Skeletal muscle satellite cell (primary cell): ENCODE measurements around the gene ODF2.
"Not testable (repeated sequence)": the region's sequence is repeated elsewhere in the genome, so short reads cannot be mapped to it uniquely, and the experiment has no call there.

ENCODE experiments used
- H3K27me3 ChIP-seq: 2 replicates; pipeline ENCODE4 v1.7.0; 2013; ENCODE audit warnings: low read length; ENCODE audit not compliant: control insufficient read depth, insufficient read depth
- H3K36me3 ChIP-seq: 2 replicates; pipeline ENCODE4 v1.7.0; 2013; ENCODE audit warnings: mild to moderate bottlenecking, control low read depth, low read length; ENCODE audit not compliant: insufficient read depth
- H3K4me1 ChIP-seq: 2 replicates; pipeline ENCODE4 v1.7.0; 2013; ENCODE audit warnings: low read length; ENCODE audit not compliant: control insufficient read depth, insufficient read depth
- H3K4me2 ChIP-seq: 2 replicates; pipeline ENCODE4 v1.7.0; 2013; ENCODE audit warnings: mild to moderate bottlenecking, low read length
- H3K4me3 ChIP-seq: 2 replicates; pipeline ENCODE4 v1.7.0; 2013; ENCODE audit warnings: low read length
- H3K9ac ChIP-seq: 2 replicates; pipeline ENCODE4 v1.7.0; 2013; ENCODE audit warnings: mild to moderate bottlenecking, low read depth, low read length, moderate library complexity
- H3K9me3 ChIP-seq: replicated peaks from 2 replicates; pipeline ENCODE4 v1.7.0; 2013; ENCODE audit warnings: mild to moderate bottlenecking, control low read depth, low read length

The ODF2 gene

DNA sequence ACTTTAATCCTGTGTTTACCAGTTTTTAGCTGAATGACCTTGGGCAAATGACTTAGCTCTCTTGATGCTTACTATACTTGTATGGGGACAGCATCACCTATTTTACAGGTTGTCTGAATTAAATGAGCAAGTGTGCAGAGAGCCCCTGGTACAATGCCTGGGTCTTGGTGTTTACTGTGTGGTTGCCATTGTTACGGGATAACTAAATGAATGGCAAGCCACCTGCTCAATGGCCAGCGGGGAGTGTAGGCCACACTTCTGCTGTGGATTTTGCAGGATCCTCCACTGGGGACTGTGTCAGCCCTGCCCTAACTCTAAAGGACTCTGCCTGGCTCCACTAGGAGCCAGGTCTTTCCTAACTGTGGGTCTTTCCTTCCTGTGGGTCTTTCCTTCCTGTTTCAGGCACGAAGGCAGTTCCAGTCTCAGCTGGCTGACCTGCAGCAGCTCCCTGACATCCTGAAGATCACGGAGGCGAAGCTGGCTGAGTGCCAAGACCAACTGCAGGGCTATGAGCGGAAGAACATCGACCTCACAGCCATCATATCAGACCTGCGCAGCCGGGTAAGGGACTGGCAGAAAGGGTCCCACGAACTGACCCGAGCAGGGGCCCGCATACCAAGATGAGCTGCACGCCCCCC is 38.4 kb downstream of the ODF2 start:
- no peak overlapping the region for H3K4me3 ChIP-seq
- H3K4me1 ChIP-seq, result no peaks in the 10 kb centered on the region
- H3K27me3 ChIP-seq, result no peaks in the 10 kb centered on the region
- H3K9me3 ChIP-seq, result no peaks in the 10 kb centered on the region
- peaks cover 63% of the 10 kb centered on the region for H3K36me3 ChIP-seq
- no peak overlapping the region for H3K9ac ChIP-seq
- no peak overlapping the region for H3K4me2 ChIP-seq

DNA sequence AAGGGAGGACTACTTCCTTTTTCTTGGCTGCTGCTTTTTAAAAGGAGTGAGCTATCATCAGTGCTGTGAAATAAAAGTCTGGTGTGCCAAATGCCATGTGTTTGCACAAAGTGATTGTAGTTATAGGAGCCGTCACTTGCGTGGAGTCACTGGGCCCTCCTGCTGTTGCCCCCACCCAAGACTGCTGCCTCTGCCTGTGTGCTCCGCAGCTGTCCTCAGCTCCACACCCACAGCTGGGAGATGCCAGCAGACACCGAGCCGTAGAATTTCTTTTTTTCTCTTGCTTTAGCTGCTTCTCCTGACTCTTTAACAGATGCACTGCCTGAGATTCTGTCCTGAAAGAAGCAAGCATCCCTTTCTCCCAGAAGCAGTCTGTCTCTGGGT is 38.9 kb downstream of the ODF2 start:
- Histone ChIP-seq H3K36me3 (peaks cover 60% of the 10 kb centered on the region), H3K27me3 (no peaks in the 10 kb centered on the region), H3K4me2 (no peak overlapping the region), H3K9ac (no peak overlapping the region), H3K9me3 (no peaks in the 10 kb centered on the region), H3K4me3 (no peak overlapping the region), H3K4me1 (no peaks in the 10 kb centered on the region)

DNA sequence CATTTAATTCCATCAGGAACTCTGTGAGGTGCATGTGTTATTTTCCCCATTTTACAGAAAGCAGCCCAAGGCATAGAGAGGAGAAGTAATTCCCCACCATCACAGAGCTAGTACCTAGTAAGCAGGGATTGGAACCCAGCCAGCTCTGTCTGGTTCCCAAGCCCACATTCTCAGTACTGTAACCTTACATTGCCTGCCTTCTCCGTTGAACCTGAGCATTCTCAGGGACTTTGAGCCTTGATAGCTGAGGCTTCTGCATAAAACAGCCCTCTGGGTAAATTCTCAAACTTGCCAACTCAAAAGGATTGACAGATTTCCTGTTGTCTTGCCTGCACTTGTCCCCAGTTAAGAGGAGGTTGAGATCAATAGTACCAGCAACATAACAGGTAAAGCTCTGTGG is 39.5 kb downstream of the ODF2 start:
- peaks cover 61% of the 10 kb centered on the region for H3K36me3 ChIP-seq
- no peak overlapping the region for H3K9ac ChIP-seq
- H3K9me3 ChIP-seq, result no peaks in the 10 kb centered on the region
- no peak overlapping the region for H3K4me3 ChIP-seq
- no peaks in the 10 kb centered on the region for H3K27me3 ChIP-seq
- no peak overlapping the region for H3K4me2 ChIP-seq
- no peaks in the 10 kb centered on the region for H3K4me1 ChIP-seq

DNA sequence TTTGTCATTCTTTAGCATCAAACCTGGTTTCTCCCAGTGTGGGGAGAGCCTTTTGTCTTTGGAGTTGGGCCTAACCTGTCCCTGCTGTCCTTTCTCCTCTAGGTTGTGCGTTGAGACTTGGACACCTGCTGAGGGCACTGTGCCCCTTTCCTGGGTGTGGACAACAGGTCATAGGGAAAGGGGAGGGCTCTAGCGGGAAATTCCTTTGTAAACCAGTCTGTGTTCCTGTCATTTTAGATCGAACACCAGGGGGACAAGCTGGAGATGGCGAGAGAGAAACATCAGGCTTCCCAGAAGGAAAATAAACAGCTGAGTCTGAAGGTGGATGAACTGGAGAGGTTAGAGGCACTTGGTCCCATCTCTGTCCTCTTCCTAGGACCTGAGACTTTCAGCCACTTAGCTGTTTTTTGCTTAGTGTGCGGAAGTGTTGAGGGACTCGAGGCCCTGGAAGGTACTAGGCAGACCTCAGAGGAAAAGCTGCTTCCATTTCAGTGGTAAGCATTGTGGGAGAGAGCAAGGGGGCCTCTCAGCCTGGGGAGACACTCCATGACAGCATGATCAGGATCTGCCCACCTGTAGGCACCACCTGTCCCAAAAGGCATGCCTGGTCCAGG is 40.1 kb downstream of the ODF2 start:
- Histone ChIP-seq H3K9me3 (no peaks in the 10 kb centered on the region), H3K9ac (no peak overlapping the region), H3K4me3 (no peak overlapping the region), H3K27me3 (no peaks in the 10 kb centered on the region), H3K4me2 (no peak overlapping the region), H3K36me3 (peaks cover 63% of the 10 kb centered on the region), H3K4me1 (no peaks in the 10 kb centered on the region)

DNA sequence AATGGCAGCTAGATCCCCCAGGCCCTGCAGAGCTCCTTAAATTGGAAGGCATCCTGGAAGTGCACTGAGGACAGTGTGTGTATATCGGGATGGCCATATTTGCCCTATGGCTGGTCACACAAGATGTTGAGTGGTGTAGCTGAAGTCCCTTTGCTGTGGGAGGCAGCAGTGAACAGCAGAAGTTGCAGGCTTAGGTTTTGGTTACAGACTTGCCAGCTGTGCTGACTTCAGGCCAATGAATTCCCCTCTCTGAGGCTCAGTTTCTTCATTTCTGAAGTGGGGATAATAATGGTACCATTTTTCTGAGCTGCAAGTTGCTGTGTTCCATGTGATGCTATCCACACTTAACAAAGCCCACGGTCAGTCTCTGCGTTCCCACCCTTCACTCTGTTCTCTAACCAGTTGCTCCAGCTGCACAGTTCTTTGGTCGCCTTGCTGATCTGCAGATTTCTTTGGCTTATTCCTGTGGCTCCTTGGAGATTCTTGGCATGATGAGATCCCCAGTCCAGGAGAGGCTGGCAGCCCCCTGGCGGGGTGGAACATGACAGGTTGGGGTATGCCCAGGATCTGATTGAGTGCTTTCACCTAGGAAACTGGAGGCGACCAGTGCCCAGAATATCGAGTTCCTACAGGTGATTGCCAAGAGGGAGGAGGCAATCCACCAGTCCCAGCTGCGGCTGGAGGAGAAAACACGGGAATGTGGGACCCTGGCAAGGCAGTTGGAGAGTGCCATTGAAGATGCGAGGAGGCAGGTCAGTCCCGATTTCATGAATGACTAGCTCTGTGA is 42.2 kb downstream of the ODF2 start:
- Histone ChIP-seq H3K36me3 (peaks cover 59% of the 10 kb centered on the region), H3K9ac (no peak overlapping the region), H3K9me3 (no peaks in the 10 kb centered on the region)

DNA sequence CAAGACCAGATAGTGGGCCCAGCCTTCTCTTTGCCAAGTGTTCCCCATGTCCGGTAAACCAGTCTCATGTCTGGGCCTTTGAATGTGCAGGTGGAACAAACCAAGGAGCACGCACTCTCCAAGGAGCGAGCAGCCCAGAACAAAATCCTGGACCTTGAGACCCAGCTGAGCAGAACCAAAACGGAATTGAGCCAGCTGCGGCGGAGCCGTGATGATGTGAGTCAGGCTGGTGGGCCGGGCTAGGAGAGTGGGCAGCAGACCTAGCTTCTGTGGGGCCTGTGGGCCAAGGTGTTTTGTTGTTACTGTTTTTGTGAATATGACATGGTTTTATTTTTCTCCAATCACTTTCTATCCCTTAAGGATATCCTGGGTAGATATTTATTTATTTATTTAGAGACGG is 43.1 kb downstream of the ODF2 start:
- H3K4me2 ChIP-seq, result no peak overlapping the region
- H3K9ac ChIP-seq, result no peak overlapping the region
- H3K36me3 ChIP-seq, result peaks cover 55% of the 10 kb centered on the region
- H3K4me1 ChIP-seq, result peaks cover 6% of the 10 kb centered on the region
- no peaks in the 10 kb centered on the region for H3K27me3 ChIP-seq
- H3K9me3 ChIP-seq, result no peaks in the 10 kb centered on the region
- H3K4me3 ChIP-seq, result no peak overlapping the region

More for the DNA sequence above, 42.2 kb downstream of the ODF2 start:
- Histone ChIP-seq H3K4me3 (no peak overlapping the region), H3K27me3 (no peaks in the 10 kb centered on the region), H3K4me1 (no peaks in the 10 kb centered on the region), H3K4me2 (no peak overlapping the region)

DNA sequence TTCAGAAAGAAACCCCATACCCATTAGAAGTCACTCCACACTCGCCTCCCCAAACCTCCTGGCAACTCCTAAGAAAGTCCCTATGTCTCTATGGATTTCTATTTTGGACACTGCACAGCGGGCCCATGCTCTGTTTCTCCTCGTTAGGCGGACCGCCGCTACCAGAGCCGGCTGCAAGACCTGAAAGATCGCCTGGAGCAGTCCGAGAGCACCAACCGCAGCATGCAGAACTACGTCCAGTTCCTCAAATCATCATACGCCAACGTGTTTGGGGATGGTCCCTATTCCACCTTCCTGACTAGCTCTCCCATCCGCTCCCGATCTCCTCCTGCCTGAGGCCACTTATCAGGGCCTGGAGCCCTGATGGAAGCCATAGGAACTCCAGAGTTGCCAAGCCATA is 44.1 kb downstream of the ODF2 start:
- Histone ChIP-seq H3K4me2 (no peak overlapping the region), H3K4me1 (peaks cover 8% of the 10 kb centered on the region), H3K4me3 (no peak overlapping the region), H3K9me3 (no peaks in the 10 kb centered on the region), H3K27me3 (no peaks in the 10 kb centered on the region), H3K9ac (no peak overlapping the region), H3K36me3 (peaks cover 50% of the 10 kb centered on the region)

DNA sequence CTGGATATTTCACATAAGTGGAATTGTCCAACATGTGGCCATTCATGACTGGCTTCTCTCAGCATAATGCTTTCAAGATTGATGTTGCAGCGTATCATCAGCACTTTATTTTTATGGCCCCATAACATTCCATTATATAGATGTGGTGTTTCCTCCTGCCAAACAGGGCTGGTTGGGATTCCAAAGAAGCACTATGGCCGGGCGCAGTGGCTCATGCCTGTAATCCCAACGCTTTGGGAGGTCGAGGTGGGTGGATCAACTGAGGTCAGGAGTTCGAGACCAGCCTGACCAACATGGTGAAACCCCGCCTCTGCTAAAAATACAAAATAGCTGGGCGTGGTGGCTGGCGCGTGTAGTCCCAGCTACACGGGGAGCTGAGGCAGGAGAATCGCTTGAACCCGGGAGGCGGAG is 47.6 kb downstream of the ODF2 start:
- Histone ChIP-seq H3K4me3 (peak overlapping the region; percentile 88), H3K4me2 (peak overlapping the region; percentile 90), H3K36me3 (peaks cover 25% of the 10 kb centered on the region), H3K4me1 (peaks cover 13% of the 10 kb centered on the region)
- not testable (repeated sequence) for H3K9ac ChIP-seq, H3K9me3 ChIP-seq, H3K27me3 ChIP-seq

DNA sequence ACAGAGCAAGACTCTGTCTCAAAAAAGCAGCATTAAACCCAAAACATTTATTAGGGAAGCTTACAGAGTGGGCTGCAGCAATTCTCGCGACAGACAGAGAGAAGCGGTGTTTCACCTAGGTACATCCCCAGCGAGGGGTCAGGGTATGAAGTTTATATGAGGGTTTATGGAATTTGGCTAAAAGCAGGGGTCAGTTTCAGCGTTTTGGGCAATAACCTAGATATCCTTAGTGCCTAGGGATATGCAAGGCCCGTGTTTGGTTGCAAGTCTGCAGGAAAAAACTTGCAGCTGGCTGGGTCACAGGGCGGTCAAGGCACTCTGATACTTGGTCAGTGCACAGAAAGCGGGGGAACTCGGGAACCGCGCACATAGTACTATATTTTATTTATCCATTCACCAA is 48.1 kb downstream of the ODF2 start:
- no peaks in the 10 kb centered on the region for H3K27me3 ChIP-seq
- H3K4me2 ChIP-seq, result peak overlapping the region; percentile 90
- H3K9ac ChIP-seq, result peak overlapping the region; percentile 88
- no peaks in the 10 kb centered on the region for H3K9me3 ChIP-seq
- H3K4me1 ChIP-seq, result peaks cover 13% of the 10 kb centered on the region
- H3K4me3 ChIP-seq, result peak overlapping the region; percentile 88
- H3K36me3 ChIP-seq, result peaks cover 23% of the 10 kb centered on the region

DNA sequence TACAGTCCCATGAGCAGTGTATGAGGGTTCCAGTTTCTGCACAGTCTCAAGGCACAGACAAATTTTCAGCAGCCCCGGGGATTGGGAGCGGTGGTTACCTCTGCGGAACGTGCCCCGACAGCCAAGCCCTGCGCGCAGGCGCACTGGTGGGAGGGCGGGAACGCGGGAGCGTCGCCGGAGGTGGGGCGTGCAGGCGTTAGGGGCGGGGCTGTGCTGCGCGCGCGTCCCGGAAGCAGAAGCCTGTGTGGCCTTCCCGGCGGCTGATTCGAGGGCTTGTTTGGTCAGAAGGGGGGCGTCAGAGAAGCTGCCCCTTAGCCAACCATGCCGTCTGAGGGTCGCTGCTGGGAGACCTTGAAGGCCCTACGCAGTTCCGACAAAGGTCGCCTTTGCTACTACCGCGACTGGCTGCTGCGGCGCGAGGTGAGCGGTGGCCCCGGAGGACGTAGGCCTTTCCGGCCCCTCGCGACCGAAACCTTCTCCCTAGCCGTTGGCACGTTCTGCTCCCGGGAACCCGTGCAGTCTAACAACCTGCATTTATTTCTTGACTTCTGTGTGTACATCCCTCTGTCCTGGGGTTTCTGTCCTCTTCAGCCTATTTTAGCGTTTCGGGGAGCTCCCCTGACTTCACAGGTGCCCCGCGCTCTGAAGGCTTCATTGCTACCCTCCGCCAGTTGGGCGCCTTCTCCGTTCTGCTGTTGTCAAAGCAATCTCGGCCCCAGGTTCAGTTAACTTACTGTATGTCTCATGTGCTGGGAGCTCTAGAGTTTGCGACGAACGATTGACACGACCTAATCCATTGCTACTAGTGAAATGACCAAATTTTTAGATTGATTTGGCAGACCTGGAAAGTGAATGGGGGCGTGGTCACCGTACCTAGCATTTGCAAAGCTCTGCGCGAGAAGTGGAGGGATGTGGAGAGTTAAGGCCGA is 48.9 kb downstream of the ODF2 start, which contains the start of gene GLE1:
TSS of gene GLE1 (plus strand) at position 235 of the 929 bp plus-strand sequence. CDS start at position 322, 87 bp downstream.
- H3K4me1 ChIP-seq, result peaks cover 13% of the 10 kb centered on the region
- no peaks in the 10 kb centered on the region for H3K9me3 ChIP-seq
- H3K4me3 ChIP-seq, result peak within 1 kb of the TSS; percentile 88
- no peaks in the 10 kb centered on the region for H3K27me3 ChIP-seq
- peaks cover 23% of the 10 kb centered on the region for H3K36me3 ChIP-seq
- peak within 1 kb of the TSS; percentile 88 for H3K9ac ChIP-seq
- H3K4me2 ChIP-seq, result peak within 1 kb of the TSS; percentile 90

DNA sequence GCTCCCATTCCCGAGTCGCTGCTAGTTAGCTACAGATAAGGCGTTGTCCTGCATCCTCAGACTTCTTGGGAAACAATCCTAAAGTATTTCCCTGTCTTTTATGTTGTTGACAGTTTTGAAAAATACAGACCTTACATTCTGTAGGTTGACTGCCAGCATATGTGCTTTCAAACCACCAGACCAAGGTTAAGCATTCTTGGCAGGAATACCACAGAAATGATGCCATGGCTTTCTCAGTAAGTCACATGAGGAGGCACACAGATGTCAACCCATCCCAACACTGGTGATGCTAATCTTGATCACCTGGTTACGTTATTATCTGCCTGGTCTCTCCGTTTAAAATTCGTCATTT is 49.6 kb downstream of the ODF2 start:
- Histone ChIP-seq H3K9ac (peak overlapping the region; percentile 88), H3K36me3 (peaks cover 17% of the 10 kb centered on the region), H3K4me1 (peaks cover 13% of the 10 kb centered on the region), H3K9me3 (no peaks in the 10 kb centered on the region), H3K27me3 (no peaks in the 10 kb centered on the region), H3K4me2 (peak overlapping the region; percentile 88), H3K4me3 (peak overlapping the region; percentile 88)
